Fibroblast of lung (primary cell): ENCODE data around the gene KCNC3. TPM values are rescaled to one million over a fixed set of nuclear protein-coding genes. Genes with fewer than 3 reads are reported as not detected.

ENCODE experiments used
- DNase-seq, 2 donors: peaks; one replicate each; pipeline versions ENCODE4 v3.0.0 to v3.0.0-alpha.2; 2010; ENCODE audit warnings: low read depth in 2 of 2
- H2AFZ ChIP-seq: 2 replicates; pipeline ENCODE4 v1.5.1; 2012; ENCODE audit warnings: low read length, control low read depth, inconsistent platforms
- H3K27ac ChIP-seq: 2 replicates; pipeline ENCODE4 v1.5.1; 2011; ENCODE audit warnings: low read length, control low read depth; ENCODE audit not compliant: insufficient read depth
- H3K27me3 ChIP-seq: 2 replicates; pipeline ENCODE4 v1.5.1; 2011; ENCODE audit warnings: mild to moderate bottlenecking, low read length; ENCODE audit not compliant: control insufficient read depth, insufficient read depth
- H3K36me3 ChIP-seq: 2 replicates; pipeline ENCODE4 v1.5.1; 2011; ENCODE audit warnings: low read length; ENCODE audit not compliant: control insufficient read depth, insufficient read depth
- H3K4me1 ChIP-seq: 2 replicates; pipeline ENCODE4 v1.5.1; 2011; ENCODE audit warnings: low read length; ENCODE audit not compliant: control insufficient read depth, insufficient read depth; ENCODE audit errors: extremely low read depth
- H3K4me2 ChIP-seq: 2 replicates; pipeline ENCODE4 v1.5.1; 2011; ENCODE audit warnings: low read length, control low read depth; ENCODE audit not compliant: insufficient read depth; ENCODE audit errors: extremely low read depth
- H3K4me3 ChIP-seq, 4 experiments: fragments of 200-600 bp in 1 of 4; sonication (generic) in 1 of 4; replicated peaks in 1 of 4; 2 replicates each; pipeline ENCODE4 v1.5.1; 2011 to 2016; ENCODE audit warnings: low read length in 4 of 4, low read depth in 3 of 4, mild to moderate bottlenecking in 3 of 4, control low read depth in 2 of 4, inconsistent platforms in 1 of 4, mixed read lengths in 1 of 4; ENCODE audit not compliant: insufficient read depth in 1 of 4; ENCODE audit errors: control extremely low read depth in 1 of 4
- H3K79me2 ChIP-seq: 2 replicates; pipeline ENCODE4 v1.5.1; 2012; ENCODE audit warnings: mild to moderate bottlenecking, low read length, inconsistent platforms; ENCODE audit not compliant: control insufficient read depth, insufficient read depth
- H3K9ac ChIP-seq: 2 replicates; pipeline ENCODE4 v1.5.1; 2011; ENCODE audit warnings: mild to moderate bottlenecking, low read length, control low read depth; ENCODE audit not compliant: insufficient read depth
- H3K9me3 ChIP-seq: 2 replicates; pipeline ENCODE4 v1.5.1; 2012; ENCODE audit warnings: low read depth, low read length; ENCODE audit not compliant: control insufficient read depth, insufficient read depth
- H4K20me1 ChIP-seq: 2 replicates; pipeline ENCODE4 v1.5.1; 2011; ENCODE audit warnings: low read length; ENCODE audit not compliant: control insufficient read depth, insufficient read depth; ENCODE audit errors: extremely low read depth
- EZH2 ChIP-seq: IDR thresholded peaks from 2 replicates; pipeline ENCODE4 v1.5.1; 2012; ENCODE audit warnings: low read length, control low read depth, mild to moderate bottlenecking; ENCODE audit errors: missing control alignments
- polyA plus RNA-seq, 2 donors: library from polyadenylated mRNA; depleted of rRNA in 1 of 2; stranded (reverse) in 1 of 2; unstranded in 1 of 2; fragments of >200 nt; gene quantifications; 2 replicates each; pipeline ENCODE4 v1.2.1, GENCODE V29; 2011 to 2012; ENCODE audit warnings: missing spikeins in 1 of 2
- total RNA-seq: library from RNA; depleted of rRNA; stranded (reverse); fragments of >200 nt; gene quantifications from 2 replicates; pipeline ENCODE4 v1.2.1, GENCODE V29; 2014
- TF ChIP-seq, protein P1 (sequence below), 2 donors: IDR thresholded peaks in 1 of 2; conservative IDR thresholded peaks in 1 of 2; 1 replicate in 1 of 2; 2 replicates in 1 of 2; pipeline ENCODE4 v1.5.1; 2011 to 2012; ENCODE audit warnings: low read length in 2 of 2, control low read depth in 1 of 2, inconsistent platforms in 1 of 2, low read depth in 1 of 2, mild to moderate bottlenecking in 1 of 2

KCNC3 gene
- total and polyA plus RNA-seq, 2 donors (not counting 1 experiment from before 2014, with no cell fraction given): under 0.01 to 0.01 TPM

GRCh38 chr19:50280983-50281382 lies 48.2 kb downstream of the KCNC3 start:
- DNase-seq: no peak
- no peaks in the 10 kb centered on the region for H3K36me3 ChIP-seq
- H3K27me3 ChIP-seq: no peaks in the 10 kb centered on the region
- no peak overlapping the region for H3K4me3 ChIP-seq
- no peak overlapping the region for H3K9ac ChIP-seq
- TF ChIP-seq EZH2: no peak
- TF ChIP-seq, protein P1, sequence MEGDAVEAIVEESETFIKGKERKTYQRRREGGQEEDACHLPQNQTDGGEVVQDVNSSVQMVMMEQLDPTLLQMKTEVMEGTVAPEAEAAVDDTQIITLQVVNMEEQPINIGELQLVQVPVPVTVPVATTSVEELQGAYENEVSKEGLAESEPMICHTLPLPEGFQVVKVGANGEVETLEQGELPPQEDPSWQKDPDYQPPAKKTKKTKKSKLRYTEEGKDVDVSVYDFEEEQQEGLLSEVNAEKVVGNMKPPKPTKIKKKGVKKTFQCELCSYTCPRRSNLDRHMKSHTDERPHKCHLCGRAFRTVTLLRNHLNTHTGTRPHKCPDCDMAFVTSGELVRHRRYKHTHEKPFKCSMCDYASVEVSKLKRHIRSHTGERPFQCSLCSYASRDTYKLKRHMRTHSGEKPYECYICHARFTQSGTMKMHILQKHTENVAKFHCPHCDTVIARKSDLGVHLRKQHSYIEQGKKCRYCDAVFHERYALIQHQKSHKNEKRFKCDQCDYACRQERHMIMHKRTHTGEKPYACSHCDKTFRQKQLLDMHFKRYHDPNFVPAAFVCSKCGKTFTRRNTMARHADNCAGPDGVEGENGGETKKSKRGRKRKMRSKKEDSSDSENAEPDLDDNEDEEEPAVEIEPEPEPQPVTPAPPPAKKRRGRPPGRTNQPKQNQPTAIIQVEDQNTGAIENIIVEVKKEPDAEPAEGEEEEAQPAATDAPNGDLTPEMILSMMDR (conservative IDR thresholded peaks at IDR 0.05 in 1 of 2, IDR thresholded peaks at IDR 0.05 in 1 of 2; ENCODE audit: low read depth in 1 of 2, low read length in 2 of 2): no peak
- H2AFZ ChIP-seq: no peak overlapping the region
- H3K27ac ChIP-seq: no peak overlapping the region
- H3K9me3 ChIP-seq: no peaks in the 10 kb centered on the region
- H4K20me1 ChIP-seq: no peaks in the 10 kb centered on the region
- H3K4me2 ChIP-seq: no peak overlapping the region
- no peaks in the 10 kb centered on the region for H3K79me2 ChIP-seq
- no peaks in the 10 kb centered on the region for H3K4me1 ChIP-seq

DNA sequence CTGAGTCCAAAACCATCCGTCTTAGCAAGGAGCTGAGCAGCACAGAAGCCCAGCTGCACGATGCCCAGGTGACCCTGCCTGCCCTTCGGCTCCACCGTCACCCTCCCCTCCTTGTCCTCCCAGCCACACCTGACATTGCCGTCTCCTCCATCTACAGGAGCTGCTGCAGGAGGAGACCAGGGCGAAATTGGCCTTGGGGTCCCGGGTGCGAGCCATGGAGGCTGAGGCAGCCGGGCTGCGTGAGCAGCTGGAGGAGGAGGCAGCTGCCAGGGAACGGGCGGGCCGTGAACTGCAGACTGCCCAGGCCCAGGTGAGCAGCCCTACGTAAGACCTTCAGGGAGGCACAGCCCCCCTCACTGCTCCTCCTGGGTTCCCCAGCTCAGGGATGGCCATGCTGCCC lies 49.1 kb downstream of the KCNC3 start:
- Histone ChIP-seq H3K79me2 (no peaks in the 10 kb centered on the region), H3K27me3 (no peaks in the 10 kb centered on the region), H3K4me1 (no peaks in the 10 kb centered on the region), H3K36me3 (no peaks in the 10 kb centered on the region), H4K20me1 (no peaks in the 10 kb centered on the region), H3K9me3 (no peaks in the 10 kb centered on the region), H3K9ac (no peak overlapping the region), H2AFZ (no peak overlapping the region), H3K27ac (no peak overlapping the region), H3K4me2 (no peak overlapping the region), H3K4me3 (no peak overlapping the region)
- TF ChIP-seq EZH2: no peak
- TF ChIP-seq, protein P1 (conservative IDR thresholded peaks at IDR 0.05 in 1 of 2, IDR thresholded peaks at IDR 0.05 in 1 of 2; ENCODE audit: low read depth in 1 of 2, low read length in 2 of 2): no peak
- no peak for DNase-seq

DNA sequence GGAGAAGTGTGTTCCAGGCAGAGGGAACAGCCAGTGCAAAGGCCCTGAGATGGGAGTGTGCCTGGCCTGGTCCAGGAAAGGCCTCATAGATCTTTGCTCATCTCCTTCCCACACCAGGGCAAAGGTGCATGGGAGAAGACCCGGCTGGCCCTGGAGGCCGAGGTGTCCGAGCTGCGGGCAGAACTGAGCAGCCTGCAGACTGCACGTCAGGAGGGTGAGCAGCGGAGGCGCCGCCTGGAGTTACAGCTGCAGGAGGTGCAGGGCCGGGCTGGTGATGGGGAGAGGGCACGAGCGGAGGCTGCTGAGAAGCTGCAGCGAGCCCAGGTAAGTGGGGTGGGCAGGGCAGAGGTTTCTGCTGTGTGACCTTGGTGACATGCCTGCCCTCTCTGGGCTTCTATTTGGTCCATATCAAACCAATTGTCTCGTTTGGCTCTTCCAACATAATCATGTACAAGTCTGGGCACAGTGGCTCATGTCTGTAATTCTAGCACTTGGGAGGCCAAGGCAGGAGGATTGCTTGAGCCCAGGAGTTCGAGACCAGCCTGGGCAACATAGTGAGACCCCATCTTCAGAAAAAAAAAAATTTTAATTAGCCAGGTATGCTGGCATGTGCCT lies 51.1 kb downstream of the KCNC3 start:
- H2AFZ ChIP-seq: no peak overlapping the region
- H3K36me3 ChIP-seq: no peaks in the 10 kb centered on the region
- DNase-seq: no peak
- no peak overlapping the region for H3K27ac ChIP-seq
- H3K79me2 ChIP-seq: no peaks in the 10 kb centered on the region
- H3K4me2 ChIP-seq: no peak overlapping the region
- H3K9ac ChIP-seq: no peak overlapping the region
- no peaks in the 10 kb centered on the region for H3K9me3 ChIP-seq
- TF ChIP-seq, protein P1 (conservative IDR thresholded peaks at IDR 0.05 in 1 of 2, IDR thresholded peaks at IDR 0.05 in 1 of 2; ENCODE audit: low read depth in 1 of 2, low read length in 2 of 2): no peak
- TF ChIP-seq EZH2: no peak
- H3K27me3 ChIP-seq: no peaks in the 10 kb centered on the region
- no peaks in the 10 kb centered on the region for H4K20me1 ChIP-seq
- no peak overlapping the region for H3K4me3 ChIP-seq
- H3K4me1 ChIP-seq: no peaks in the 10 kb centered on the region
